Panc1 (cell line): ENCODE measurements around the gene SENP1. TPM values are rescaled to one million over a fixed set of nuclear protein-coding genes. Genes with fewer than 3 reads are reported as not detected.

Experiments used
- ATAC-seq: fragments of 200-7000 bp; cut with Tn5 transposase; 2 replicates; pipeline ENCODE4 v1.9.1; 2020; ENCODE audit warnings: mild to moderate bottlenecking, moderate library complexity
- BruUV-seq: library from RNA; stranded (reverse); fragments of 400-500 nt; replicated peaks from 2 replicates; lab custom pipeline; 2021; lab: Mats Ljungman, UMichigan
- CTCF ChIA-PET: fragments of 300-600 bp; sonication (Branson Sonifier 250); formaldehyde crosslinking; loops from one replicate; lab custom pipeline; 2022; ENCODE audit warnings: antibody characterized with exemption; lab: Charles Lee
- POLR2A ChIA-PET: fragments of 300-600 bp; sonication (Branson Sonifier 250); formaldehyde crosslinking; loops from one replicate; lab custom pipeline; 2022; ENCODE audit warnings: antibody characterized with exemption; lab: Charles Lee
- DNase-seq: peaks from one replicate; pipeline ENCODE4 v3.0.0-alpha.2; 2010; ENCODE audit warnings: low read depth, low spot score
- H3K27ac ChIP-seq: 2 replicates; pipeline ENCODE4 v1.5.1; 2011; ENCODE audit warnings: mild to moderate bottlenecking, low read length, inconsistent platforms
- H3K27me3 ChIP-seq: fragments of 200-500 bp; sonication (Bioruptor generic); 2 replicates; pipeline ENCODE4 v1.6.0; 2014; ENCODE audit warnings: low read length, inconsistent platforms; ENCODE audit not compliant: control insufficient read depth, insufficient read depth
- H3K36me3 ChIP-seq: fragments of 200-500 bp; sonication (Bioruptor generic); 2 replicates; pipeline ENCODE4 v1.5.1; 2014; ENCODE audit warnings: inconsistent platforms, mild to moderate bottlenecking, low read length, moderate library complexity; ENCODE audit not compliant: control insufficient read depth, insufficient read depth
- H3K4me1 ChIP-seq: 2 replicates; pipeline ENCODE4 v1.5.1; 2011; ENCODE audit warnings: inconsistent platforms, mild to moderate bottlenecking, low read length, moderate library complexity; ENCODE audit not compliant: control insufficient read depth, insufficient read depth
- H3K4me3 ChIP-seq, 2 experiments: 2 replicates each; pipeline ENCODE4 v1.5.1; 2011 to 2012; ENCODE audit warnings: low read depth in 2 of 2, low read length in 2 of 2, mild to moderate bottlenecking in 2 of 2, inconsistent platforms in 1 of 2, moderate library complexity in 1 of 2
- H3K9me3 ChIP-seq: fragments of 200-500 bp; sonication (Bioruptor generic); 2 replicates; pipeline ENCODE4 v1.5.1; 2014; ENCODE audit warnings: low read depth, mild to moderate bottlenecking, inconsistent platforms, low read length, moderate library complexity; ENCODE audit not compliant: control insufficient read depth, insufficient read depth
- CTCF ChIP-seq: fragments of 450-650 bp; IDR thresholded peaks from 2 replicates; pipeline ENCODE4 v1.5.1; 2017; ENCODE audit warnings: mild to moderate bottlenecking
- POLR2AphosphoS5 ChIP-seq: IDR thresholded peaks from 2 replicates; pipeline ENCODE4 v1.6.1; 2012; ENCODE audit warnings: mild to moderate bottlenecking, low read depth, low read length, moderate library complexity
- REST ChIP-seq, 2 experiments: IDR thresholded peaks; 2 replicates each; pipeline ENCODE4 v1.6.1; 2011 to 2012; ENCODE audit warnings: low read depth in 2 of 2, control low read depth in 1 of 2, low read length in 1 of 2, mild to moderate bottlenecking in 1 of 2, moderate library complexity in 1 of 2; ENCODE audit not compliant: insufficient read depth in 1 of 2
- SIN3A ChIP-seq: IDR thresholded peaks from 2 replicates; pipeline ENCODE4 v1.6.1; 2012; ENCODE audit warnings: low read depth, mild to moderate bottlenecking, low read length, moderate library complexity, borderline replicate concordance; ENCODE audit not compliant: insufficient read depth
- TCF7L2 ChIP-seq: IDR thresholded peaks from 2 replicates; pipeline ENCODE4 v1.6.1; 2011; ENCODE audit warnings: mild to moderate bottlenecking, low read depth, low read length, inconsistent platforms
- in situ Hi-C: cut with HindIII; loops from 2 replicates; pipeline ENCODE4 v1.10.0; 2016; ENCODE audit warnings: low sequenced_read_pairs, low pct_unique_long_range_greater_than_20kb
- intact Hi-C: fragments of 100-400 bp; cut with micrococcal nuclease; formaldehyde crosslinking; loops from one replicate; pipeline ENCODE4 v1.10.0; 2022; ENCODE audit not compliant: unreplicated experiment
- total RNA-seq: library from RNA; stranded (reverse); gene quantifications from one replicate; pipeline ENCODE4 v1.2.1, GENCODE V29; 2021; ENCODE audit not compliant: unreplicated experiment

The SENP1 gene
- total RNA-seq, 1 experiment from 2014 or later = 35.2 TPM

GRCh38 chr12:48080821-48081220 is 25.1 kb downstream of the SENP1 start:
- in situ Hi-C loops = no loop called here
- no peaks in the 10 kb centered on the region for H3K4me1 ChIP-seq
- H3K27ac ChIP-seq = no peak overlapping the region
- no peaks in the 10 kb centered on the region for H3K27me3 ChIP-seq
- POLR2A ChIA-PET = no interaction called here
- CTCF ChIA-PET = no interaction called here
- no peak for TF ChIP-seq REST (IDR thresholded peaks at IDR 0.05; ENCODE audit: insufficient read depth in 1 of 2, low read depth in 2 of 2, low read length in 1 of 2)
- TF ChIP-seq TCF7L2 = no peak
- no peak for TF ChIP-seq CTCF
- no peak for TF ChIP-seq POLR2AphosphoS5
- no peak for TF ChIP-seq SIN3A
- H3K4me3 ChIP-seq = no peak overlapping the region
- DNase-seq (no peak), ATAC-seq (no peak)
- peaks cover 9% of the 10 kb centered on the region; the same call in 1 of the 2 replicates for H3K36me3 ChIP-seq
- H3K9me3 ChIP-seq = no peaks in the 10 kb centered on the region
- intact Hi-C loops = loop anchor here (10.0 kb wide), 1 partner anchor 84 kb away; no protein-coding TSS in a partner anchor
- BruUV-seq = no TSS peak

GRCh38 chr12:48080285-48080684 is 25.6 kb downstream of the SENP1 start:
- Histone ChIP-seq H3K4me3 (no peak overlapping the region), H3K4me1 (no peaks in the 10 kb centered on the region), H3K36me3 (peaks cover 9% of the 10 kb centered on the region; the same call in 1 of the 2 replicates), H3K9me3 (no peaks in the 10 kb centered on the region), H3K27ac (no peak overlapping the region), H3K27me3 (no peaks in the 10 kb centered on the region)
- POLR2A ChIA-PET = no interaction called here
- BruUV-seq = no TSS peak
- ATAC-seq = no peak
- intact Hi-C loops (loop anchor here (10.0 kb wide), 1 partner anchor 85 kb away; no protein-coding TSS in a partner anchor), in situ Hi-C loops (no loop called here)
- no peak for DNase-seq
- TF ChIP-seq SIN3A = no peak
- no peak for TF ChIP-seq POLR2AphosphoS5
- no peak for TF ChIP-seq CTCF
- no peak for TF ChIP-seq TCF7L2
- CTCF ChIA-PET = no interaction called here
